Stimulated activated CD4-positive, alpha-beta T cell treated with anti-CD3 and anti-CD28 coated beads, Interleukin-1b, Interleukin-23, amount 100 ng/mL, for 1 hour (primary cell): ENCODE measurements around the gene IGDCC3.

Experiments used
- DNase-seq, 2 donors: peaks; one replicate each; pipeline ENCODE4 v3.0.0-alpha.2; 2020; ENCODE audit warnings: low read depth in 2 of 2

IGDCC3 gene

GRCh38 chr15:65328506-65329287 is 49.1 kb downstream of the IGDCC3 start:
- DNase-seq: no peak

- DNase-seq: no peak
Observed at GRCh38 chr15:65327651-65328393, 50.0 kb downstream of the IGDCC3 start.

GRCh38 chr15:65326818-65327217 is 51.0 kb downstream of the IGDCC3 start:
- no peak for DNase-seq

DNA sequence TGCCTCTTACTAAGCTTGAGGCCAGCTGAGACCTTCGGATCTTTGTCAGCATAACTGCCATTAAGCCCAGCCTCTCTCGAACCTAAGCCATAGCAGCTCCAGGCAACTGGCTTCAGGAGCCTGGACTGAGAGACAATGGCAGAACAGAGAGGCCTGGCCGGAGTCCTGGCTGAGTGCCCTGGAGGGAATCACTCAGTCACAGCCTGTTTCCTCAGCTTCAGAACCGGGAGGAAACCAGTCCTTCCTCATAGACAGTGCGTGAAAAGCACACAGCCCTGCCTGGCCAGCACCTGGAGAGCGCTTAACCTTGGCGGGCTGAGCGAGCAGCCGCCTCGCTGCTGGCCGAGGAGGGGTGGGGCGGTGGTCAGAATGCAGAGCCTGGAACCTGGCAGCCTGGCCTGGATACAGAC is 51.7 kb downstream of the IGDCC3 start:
- no peak for DNase-seq

DNA sequence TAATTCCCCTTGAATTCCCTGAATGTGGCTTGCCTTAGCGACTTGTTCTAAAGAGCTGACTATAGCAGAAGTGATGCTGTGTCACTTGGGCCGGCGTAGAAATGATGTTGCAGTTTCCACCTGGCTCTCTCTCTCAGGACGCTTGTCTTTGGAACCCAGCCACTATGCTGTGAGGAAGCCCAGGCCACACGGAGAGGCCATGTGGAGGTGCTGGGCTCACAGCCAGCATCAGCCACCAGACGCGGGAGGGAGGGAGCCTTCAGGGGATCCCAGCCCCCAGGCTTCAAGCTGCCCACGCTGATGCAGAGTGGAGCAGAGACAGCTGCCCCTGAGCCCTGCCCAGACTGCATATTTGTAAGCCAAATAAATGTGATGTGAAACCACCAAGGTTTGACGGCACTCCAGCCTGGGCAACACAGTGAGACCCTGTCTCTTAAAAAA is 54.7 kb downstream of the IGDCC3 start:
- no peak for DNase-seq

DNA sequence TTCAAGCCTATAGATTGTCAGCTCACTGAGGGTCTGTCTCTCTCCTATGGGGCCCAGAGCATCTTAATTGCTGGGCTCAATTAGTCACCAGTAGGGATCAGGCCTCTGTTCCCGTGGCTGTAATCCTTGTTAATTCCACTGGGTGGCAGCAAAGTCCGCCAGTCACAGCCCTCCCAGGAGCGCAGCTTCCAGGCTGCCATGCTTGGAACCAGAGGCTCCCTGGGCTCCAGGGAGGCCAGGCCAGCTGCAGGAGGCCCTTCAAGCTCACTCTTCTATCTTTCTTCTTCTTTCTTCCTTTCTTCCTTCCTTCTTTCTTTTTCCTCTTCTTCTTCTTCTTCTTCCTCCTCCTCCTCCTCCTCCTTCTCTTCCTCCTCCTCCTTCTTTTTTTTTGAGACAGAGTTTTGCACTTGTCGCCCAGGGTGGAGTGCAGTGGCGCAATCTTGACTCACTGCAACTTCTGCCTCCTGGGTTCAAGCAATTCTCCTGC is 58.9 kb downstream of the IGDCC3 start:
- peak; percentile 39 to 56 for DNase-seq

GRCh38 chr15:65312400-65312916 is 65.3 kb downstream of the IGDCC3 start:
- no peak for DNase-seq

GRCh38 chr15:65311760-65312159 is 66.0 kb downstream of the IGDCC3 start:
- DNase-seq: no peak

DNA sequence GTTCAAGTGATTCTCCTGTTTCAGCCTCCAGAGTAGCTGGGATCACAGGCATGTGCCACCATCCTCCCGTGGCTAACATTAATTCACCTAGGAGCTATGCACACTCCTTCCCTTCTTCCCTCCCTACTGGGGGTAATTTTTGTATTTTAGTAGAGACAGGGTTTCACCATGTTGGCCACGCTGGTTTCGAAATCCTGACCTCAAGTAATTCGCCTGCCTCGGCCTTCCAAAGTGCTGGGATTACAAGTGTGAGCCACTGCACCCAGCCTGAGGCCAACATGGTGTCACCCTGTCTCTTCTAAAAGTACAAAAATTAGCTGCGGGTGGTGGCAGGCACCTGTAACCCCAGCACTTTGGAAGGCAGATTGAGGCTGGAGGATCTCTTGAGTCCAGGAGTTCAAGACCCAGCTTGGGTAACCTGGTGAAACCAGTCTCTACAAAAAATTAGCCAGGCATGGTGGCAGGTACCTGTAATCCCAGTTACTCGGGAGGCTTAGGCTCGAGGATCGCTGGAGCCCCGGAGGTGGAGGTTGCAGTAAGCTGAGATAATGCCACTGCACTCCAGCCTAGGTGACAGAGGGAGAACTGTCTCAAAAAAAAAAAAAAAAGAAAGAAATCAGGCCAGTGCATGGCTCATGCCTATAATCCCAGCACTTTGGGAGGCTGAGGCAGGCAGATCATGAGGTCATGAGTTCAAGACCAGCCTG is 67.2 kb downstream of the IGDCC3 start:
- no peak for DNase-seq

DNA sequence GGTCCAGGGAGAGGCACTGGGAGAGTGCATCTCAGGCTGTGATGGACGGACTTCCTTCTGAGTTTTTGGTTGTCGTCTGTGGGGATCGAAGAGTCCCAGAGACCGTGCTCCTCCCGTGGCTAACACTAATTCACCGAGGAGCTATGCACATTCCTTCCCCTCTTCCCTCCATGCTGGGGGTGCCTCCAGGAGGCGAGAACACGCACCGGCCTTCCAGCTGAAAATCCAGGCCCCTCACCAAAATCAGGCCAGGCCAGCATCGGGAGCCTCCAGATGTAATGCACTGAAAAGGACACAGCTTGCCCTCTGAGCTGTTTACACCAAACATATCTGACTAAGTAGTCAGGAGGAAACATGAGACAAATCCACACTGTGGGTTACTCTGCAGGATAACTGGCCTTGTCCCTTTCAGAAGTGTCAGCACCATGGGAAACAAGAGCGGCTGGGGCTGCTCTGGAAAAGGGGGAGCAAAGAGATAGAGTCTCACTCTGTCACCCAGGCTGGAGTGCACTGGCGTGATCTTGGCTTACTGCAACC is 67.9 kb downstream of the IGDCC3 start:
- DNase-seq: no peak

DNA sequence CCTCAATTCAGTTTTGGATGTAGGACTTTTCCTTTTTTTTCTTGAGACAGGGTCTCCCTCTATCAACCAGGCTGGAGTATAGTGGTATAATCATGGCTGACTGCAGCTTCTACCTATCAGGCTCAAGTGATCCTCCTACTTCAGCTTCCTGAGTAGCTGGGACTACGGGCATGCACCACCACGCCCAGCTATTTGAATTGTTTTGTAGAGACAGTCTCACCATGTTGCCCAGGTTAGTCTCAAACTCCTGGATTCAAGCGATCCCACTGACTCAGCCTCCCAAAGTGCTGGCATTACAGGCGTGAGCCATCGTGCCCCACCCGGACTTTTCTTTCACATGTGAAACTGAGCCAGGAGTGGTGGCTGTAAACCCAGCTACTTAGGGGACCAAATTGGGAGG is 69.8 kb downstream of the IGDCC3 start:
- DNase-seq: no peak

GRCh38 chr15:65306551-65306950 is 71.3 kb downstream of the IGDCC3 start:
- DNase-seq: no peak

GRCh38 chr15:65305776-65306175 is 72.0 kb downstream of the IGDCC3 start:
- DNase-seq: no peak

DNA sequence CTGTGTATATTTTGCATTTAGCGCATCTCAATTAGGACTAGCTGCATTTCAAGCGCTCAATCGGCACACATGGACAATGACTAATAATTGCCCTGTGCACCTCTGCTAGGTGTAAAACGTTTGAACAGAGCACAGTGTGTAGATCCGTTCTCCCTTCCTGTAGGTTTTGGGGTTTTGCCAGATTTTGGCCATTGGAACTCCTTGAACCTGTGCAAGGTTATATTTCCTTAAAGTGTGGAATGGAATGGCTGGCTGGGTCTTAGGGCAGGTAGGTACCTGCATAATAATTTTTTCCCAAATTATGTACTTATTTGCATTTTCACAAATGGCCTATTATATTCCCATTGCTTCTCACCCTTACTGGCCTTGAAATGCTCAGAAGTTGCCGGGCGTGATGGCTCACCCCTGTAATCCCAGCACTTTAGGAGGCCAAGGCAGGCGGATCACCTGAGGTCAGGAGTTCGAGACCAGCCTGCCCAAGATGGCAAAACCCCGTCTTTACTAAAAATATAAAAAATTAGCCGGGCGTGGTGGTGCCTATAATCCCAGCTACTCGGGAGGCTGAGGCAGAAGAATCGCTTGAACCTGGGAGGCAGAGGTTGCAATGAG is 72.5 kb downstream of the IGDCC3 start:
- DNase-seq: no peak

DNA sequence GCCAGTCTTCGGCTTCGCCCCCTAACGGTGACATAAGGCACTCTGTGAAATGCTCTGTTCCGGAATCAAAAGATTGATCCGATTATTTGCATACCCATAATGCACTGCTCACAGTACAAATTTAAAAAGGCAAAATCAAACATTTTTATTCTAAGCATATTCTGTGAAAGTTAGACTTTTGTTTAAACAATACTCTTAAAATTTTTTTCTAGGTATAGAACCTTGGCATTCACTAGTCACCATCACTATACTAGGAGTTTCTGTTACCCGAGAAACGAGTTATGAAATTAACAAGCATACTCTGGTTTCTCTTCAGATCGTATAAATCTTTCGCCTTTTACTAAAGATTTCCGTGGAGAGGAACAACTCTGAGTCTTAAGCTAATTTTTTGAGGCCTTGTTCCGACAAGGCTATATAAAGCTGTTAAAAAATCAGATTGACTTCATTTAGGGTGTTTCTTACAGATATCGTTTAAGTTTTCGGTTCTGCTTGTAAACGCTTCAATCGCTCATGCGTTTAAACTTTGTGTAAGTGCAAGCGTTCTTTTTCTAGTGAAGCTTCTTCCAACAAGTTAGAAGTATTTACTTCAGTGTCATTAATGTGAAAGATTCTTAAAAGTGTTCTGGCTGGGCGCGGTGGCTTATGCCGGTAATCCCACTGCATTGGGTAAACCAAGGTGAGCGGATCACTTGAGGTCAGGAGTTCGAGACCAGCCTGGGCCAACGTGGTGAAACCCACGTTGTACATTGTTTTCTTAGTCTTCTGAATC is 73.2 kb downstream of the IGDCC3 start, which contains the start of gene RNU5B-1:
TSS of gene RNU5B-1 (plus strand) at position 297 of the 769 bp plus-strand sequence.
- DNase-seq: peak; percentile 49 to 60

DNA sequence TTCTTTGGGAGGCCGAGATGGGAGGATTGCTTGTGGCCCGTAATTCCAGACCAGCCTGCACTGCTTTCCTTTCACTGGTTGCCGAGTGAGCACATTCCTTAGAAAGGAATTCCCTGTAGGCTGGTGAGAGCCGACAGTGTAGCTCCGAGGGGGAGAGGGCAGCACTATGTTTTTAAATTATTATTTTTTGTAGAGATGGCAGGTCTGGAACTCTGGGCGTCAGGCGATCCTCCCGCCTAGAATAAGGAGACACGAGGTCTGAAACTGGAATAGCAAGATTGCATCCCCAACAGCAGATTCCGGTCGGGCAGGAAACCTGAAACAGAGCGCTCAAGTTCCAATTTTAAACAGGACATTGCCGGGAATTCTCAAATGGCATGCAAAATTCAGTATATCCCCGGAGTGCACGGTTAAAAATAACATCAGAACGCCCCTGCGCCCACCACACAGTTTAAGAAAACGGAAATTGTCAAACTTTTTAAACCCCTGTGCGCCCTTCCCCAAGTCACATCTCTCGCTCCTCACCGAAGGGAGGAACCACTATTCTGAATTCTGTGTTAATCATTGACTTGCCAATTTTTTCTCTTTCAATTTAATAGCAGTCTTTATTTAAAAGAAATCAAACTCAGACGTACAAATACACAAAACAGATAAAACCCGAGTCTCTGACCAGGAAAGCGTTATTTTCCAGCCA is 74.0 kb downstream of the IGDCC3 start:
- no peak for DNase-seq

- DNase-seq: no peak
Observed at GRCh38 chr15:65302061-65302460, 75.7 kb downstream of the IGDCC3 start.

DNA sequence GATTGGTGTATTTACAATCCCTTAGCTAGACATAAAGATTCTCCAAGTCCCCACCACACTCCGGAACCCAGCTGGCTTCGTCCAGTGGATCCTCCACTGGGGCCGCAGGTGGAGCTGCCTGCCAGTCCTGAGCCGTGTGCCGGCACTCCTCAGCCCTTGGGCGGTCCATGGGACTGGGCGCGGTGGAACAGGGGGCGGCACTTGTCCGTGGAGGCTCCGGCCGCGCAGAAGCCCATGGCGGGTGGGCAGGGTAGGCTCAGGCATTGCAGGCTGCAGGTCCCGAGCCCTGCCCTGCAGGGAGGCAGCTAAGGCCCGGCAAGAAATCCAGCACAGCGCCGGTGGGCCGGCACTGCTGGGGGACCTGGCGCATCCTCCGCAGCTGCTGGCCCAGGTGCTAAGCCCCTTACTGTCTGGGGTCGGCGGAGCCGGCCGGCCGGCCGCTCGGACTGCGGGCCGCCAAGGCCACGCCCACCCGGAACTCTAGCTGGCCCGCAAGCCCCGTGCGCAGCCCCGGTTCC is 76.8 kb downstream of the IGDCC3 start:
- no peak for DNase-seq

- DNase-seq: no peak
Observed at GRCh38 chr15:65298731-65299130, 79.1 kb downstream of the IGDCC3 start.
